Loucy (cell line): ENCODE results near the gene TOM1L2.
"Not testable (repeated sequence)": the region's sequence is repeated elsewhere in the genome, so short reads cannot be mapped to it uniquely, and the experiment has no call there.

Source experiments
- H2AFZ ChIP-seq: fragments of 200-600 bp; sonication (generic); 2 replicates; pipeline ENCODE4 v1.6.0; 2016; ENCODE audit warnings: antibody characterized with exemption, mild to moderate bottlenecking, low read length, moderate library complexity
- H3F3A ChIP-seq: fragments of 200-600 bp; 2 replicates; pipeline ENCODE4 v1.6.0; 2016; ENCODE audit warnings: antibody characterized with exemption, low read depth, mild to moderate bottlenecking
- H3K27me3 ChIP-seq: fragments of 200-600 bp; sonication (generic); 2 replicates; pipeline ENCODE4 v1.6.1; 2014; ENCODE audit warnings: low read length, mild to moderate bottlenecking; ENCODE audit not compliant: insufficient read depth, poor library complexity, severe bottlenecking
- H3K36me3 ChIP-seq: fragments of 200-600 bp; sonication (generic); 2 replicates; pipeline ENCODE4 v1.6.1; 2016; ENCODE audit warnings: low read length; ENCODE audit not compliant: insufficient read depth
- H3K4me1 ChIP-seq: fragments of 200-600 bp; sonication (generic); 2 replicates; pipeline ENCODE4 v1.5.1; 2014; ENCODE audit warnings: low read length, mild to moderate bottlenecking; ENCODE audit not compliant: insufficient read depth, poor library complexity, severe bottlenecking
- H3K4me2 ChIP-seq: fragments of 200-600 bp; sonication (generic); 2 replicates; pipeline ENCODE4 v1.6.0; 2014; ENCODE audit warnings: antibody characterized with exemption, low read length, low read depth, mild to moderate bottlenecking; ENCODE audit not compliant: poor library complexity, severe bottlenecking
- H3K4me3 ChIP-seq: fragments of 200-600 bp; sonication (generic); 2 replicates; pipeline ENCODE4 v1.5.1; 2014; ENCODE audit warnings: low read length, mild to moderate bottlenecking, mixed read lengths; ENCODE audit not compliant: poor library complexity, severe bottlenecking
- H3K79me2 ChIP-seq: fragments of 200-600 bp; sonication (generic); 2 replicates; pipeline ENCODE4 v1.6.1; 2014; ENCODE audit warnings: low read length; ENCODE audit not compliant: insufficient read depth
- H3K9ac ChIP-seq: fragments of 200-600 bp; sonication (generic); 2 replicates; pipeline ENCODE4 v1.6.0; 2014; ENCODE audit warnings: mild to moderate bottlenecking, low read depth, low read length, moderate library complexity; ENCODE audit not compliant: poor library complexity, severe bottlenecking
- H3K9me2 ChIP-seq: fragments of 200-600 bp; sonication (generic); replicated peaks from 2 replicates; pipeline ENCODE4 v1.6.1; 2016; ENCODE audit warnings: low read depth, low read length, mixed read lengths
- H3K9me3 ChIP-seq: fragments of 200-600 bp; sonication (generic); 2 replicates; pipeline ENCODE4 v1.6.1; 2014; ENCODE audit warnings: mild to moderate bottlenecking, antibody characterized with exemption, low read length, low read depth; ENCODE audit not compliant: insufficient read depth
- H4K20me1 ChIP-seq: fragments of 200-600 bp; sonication (generic); 2 replicates; pipeline ENCODE4 v1.6.0; 2014; ENCODE audit warnings: antibody characterized with exemption, low read length, mild to moderate bottlenecking; ENCODE audit not compliant: insufficient read depth, poor library complexity, severe bottlenecking
- EZH2phosphoT487 ChIP-seq: fragments of 200-600 bp; IDR thresholded peaks from 2 replicates; pipeline ENCODE4 v1.6.1; 2018; ENCODE audit warnings: antibody characterized with exemption, mild to moderate bottlenecking, moderate library complexity, borderline replicate concordance
- TF ChIP-seq, protein P1 (sequence below): fragments of 200-600 bp; sonication (generic); conservative IDR thresholded peaks from 2 replicates; pipeline ENCODE4 v1.5.1; 2014; ENCODE audit warnings: mild to moderate bottlenecking, antibody characterized with exemption, low read length

The TOM1L2 gene

DNA sequence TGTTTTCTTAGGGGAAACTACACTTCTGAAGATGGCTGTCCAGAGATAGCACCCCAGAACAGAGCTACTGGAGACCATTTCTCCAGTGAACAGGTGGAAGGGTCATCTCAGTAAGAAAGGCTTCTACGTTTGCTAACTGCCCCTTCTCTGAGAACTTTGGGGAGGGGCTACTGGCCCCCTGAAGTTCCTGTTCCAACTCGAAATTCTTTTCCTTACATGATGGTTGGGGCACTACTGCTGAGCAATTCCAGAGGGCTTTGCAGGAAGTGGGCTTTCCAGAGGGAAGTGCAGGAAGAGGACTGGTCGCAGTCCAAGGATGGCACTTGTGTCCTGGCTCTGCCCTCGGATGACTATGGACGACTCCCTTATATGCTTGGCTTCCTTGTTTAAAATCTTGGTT, 31.2 kb downstream of the TOM1L2 start:
- H3K79me2 ChIP-seq: no peaks in the 10 kb centered on the region
- no peaks in the 10 kb centered on the region for H3K36me3 ChIP-seq
- no peaks in the 10 kb centered on the region for H4K20me1 ChIP-seq
- H3K9me2 ChIP-seq: no peaks in the 10 kb centered on the region
- no peak overlapping the region for H2AFZ ChIP-seq
- H3K9ac ChIP-seq: no peak overlapping the region
- no peak for TF ChIP-seq EZH2phosphoT487
- TF ChIP-seq, protein P1, sequence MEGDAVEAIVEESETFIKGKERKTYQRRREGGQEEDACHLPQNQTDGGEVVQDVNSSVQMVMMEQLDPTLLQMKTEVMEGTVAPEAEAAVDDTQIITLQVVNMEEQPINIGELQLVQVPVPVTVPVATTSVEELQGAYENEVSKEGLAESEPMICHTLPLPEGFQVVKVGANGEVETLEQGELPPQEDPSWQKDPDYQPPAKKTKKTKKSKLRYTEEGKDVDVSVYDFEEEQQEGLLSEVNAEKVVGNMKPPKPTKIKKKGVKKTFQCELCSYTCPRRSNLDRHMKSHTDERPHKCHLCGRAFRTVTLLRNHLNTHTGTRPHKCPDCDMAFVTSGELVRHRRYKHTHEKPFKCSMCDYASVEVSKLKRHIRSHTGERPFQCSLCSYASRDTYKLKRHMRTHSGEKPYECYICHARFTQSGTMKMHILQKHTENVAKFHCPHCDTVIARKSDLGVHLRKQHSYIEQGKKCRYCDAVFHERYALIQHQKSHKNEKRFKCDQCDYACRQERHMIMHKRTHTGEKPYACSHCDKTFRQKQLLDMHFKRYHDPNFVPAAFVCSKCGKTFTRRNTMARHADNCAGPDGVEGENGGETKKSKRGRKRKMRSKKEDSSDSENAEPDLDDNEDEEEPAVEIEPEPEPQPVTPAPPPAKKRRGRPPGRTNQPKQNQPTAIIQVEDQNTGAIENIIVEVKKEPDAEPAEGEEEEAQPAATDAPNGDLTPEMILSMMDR: no peak
- H3F3A ChIP-seq: no peaks in the 10 kb centered on the region
- no peak overlapping the region for H3K4me3 ChIP-seq
- H3K9me3 ChIP-seq: no peaks in the 10 kb centered on the region
- peaks cover 13% of the 10 kb centered on the region for H3K4me1 ChIP-seq
- no peaks in the 10 kb centered on the region for H3K27me3 ChIP-seq
- no peak overlapping the region for H3K4me2 ChIP-seq

- TF ChIP-seq, protein P1: no peak
- no peak for TF ChIP-seq EZH2phosphoT487
- Histone ChIP-seq H3K4me2 (no peak overlapping the region), H3K27me3 (no peaks in the 10 kb centered on the region), H2AFZ (no peak overlapping the region), H3K79me2 (no peaks in the 10 kb centered on the region), H3K4me1 (peaks cover 19% of the 10 kb centered on the region), H3F3A (no peaks in the 10 kb centered on the region), H3K4me3 (no peak overlapping the region), H3K36me3 (no peaks in the 10 kb centered on the region), H3K9me3 (no peaks in the 10 kb centered on the region), H4K20me1 (no peaks in the 10 kb centered on the region), H3K9ac (no peak overlapping the region), H3K9me2 (no peaks in the 10 kb centered on the region)
These were observed 31.7 kb downstream of the TOM1L2 start for GRCh38 chr17:17940441-17940911.

DNA sequence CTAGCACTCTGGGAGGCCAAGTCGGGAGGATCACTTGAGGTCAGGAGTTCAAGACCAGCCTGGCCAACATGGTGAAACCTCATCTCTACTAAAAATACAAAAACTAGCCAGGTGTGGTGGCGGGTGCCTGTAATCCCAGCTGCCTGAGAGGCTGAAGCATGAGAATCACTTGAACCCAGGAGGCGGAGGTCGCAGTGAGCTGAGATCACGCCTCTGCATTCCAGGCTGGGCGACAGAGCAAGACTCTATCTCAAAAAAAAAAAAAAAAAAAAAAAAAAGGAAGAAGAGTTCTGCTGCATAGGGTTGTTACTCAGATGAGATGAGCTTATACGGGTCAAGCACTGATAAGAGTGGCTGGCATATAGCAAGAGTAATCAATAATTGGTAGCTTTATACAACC, 32.3 kb downstream of the TOM1L2 start:
- not testable (repeated sequence) for H3K9me3 ChIP-seq, H4K20me1 ChIP-seq, H3K9ac ChIP-seq, H3F3A ChIP-seq, H2AFZ ChIP-seq, H3K27me3 ChIP-seq, H3K4me2 ChIP-seq, H3K36me3 ChIP-seq, H3K79me2 ChIP-seq, H3K4me3 ChIP-seq, H3K9me2 ChIP-seq
- peaks cover 24% of the 10 kb centered on the region for H3K4me1 ChIP-seq

- no peaks in the 10 kb centered on the region for H3F3A ChIP-seq
- no peaks in the 10 kb centered on the region for H3K27me3 ChIP-seq
- H3K79me2 ChIP-seq: no peaks in the 10 kb centered on the region; the same call in 1 of the 2 replicates
- no peak overlapping the region for H2AFZ ChIP-seq
- H3K4me3 ChIP-seq: no peak overlapping the region
- H4K20me1 ChIP-seq: no peaks in the 10 kb centered on the region
- no peak for TF ChIP-seq EZH2phosphoT487
- TF ChIP-seq, protein P1: no peak
- peaks cover 30% of the 10 kb centered on the region for H3K4me1 ChIP-seq
- no peak overlapping the region for H3K4me2 ChIP-seq
- no peaks in the 10 kb centered on the region for H3K9me3 ChIP-seq
- no peaks in the 10 kb centered on the region for H3K36me3 ChIP-seq
- H3K9ac ChIP-seq: no peak overlapping the region
- no peaks in the 10 kb centered on the region for H3K9me2 ChIP-seq
These were observed 33.7 kb downstream of the TOM1L2 start for GRCh38 chr17:17938388-17939107.
